Endothelial cell of umbilical vein (primary cell): Measurements from ENCODE around the gene MRPL2. TPM values are rescaled to one million over a fixed set of nuclear protein-coding genes. Genes with fewer than 3 reads are reported as not detected.

Source experiments
- BruUV-seq: library from RNA; stranded (reverse); fragments of 400-500 nt; replicated peaks from 2 replicates; lab custom pipeline; 2021; lab: Mats Ljungman, UMichigan
- CTCF ChIA-PET: fragments of 300-600, 350-600 bp; sonication (Branson Sonifier 250); formaldehyde crosslinking; loops from one replicate; lab custom pipeline; 2021; ENCODE audit warnings: antibody characterized with exemption, inconsistent platforms; lab: Charles Lee
- POLR2A ChIA-PET: fragments of 300-600, 350-600 bp; sonication (Branson Sonifier 250); formaldehyde crosslinking; loops from one replicate; lab custom pipeline; 2021; ENCODE audit warnings: antibody characterized with exemption, inconsistent platforms; lab: Charles Lee
- DNase-seq: peaks from one replicate; pipeline ENCODE4 v3.0.0-alpha.2; 2011; ENCODE audit warnings: low read depth, low spot score
- FAIRE-seq: peaks from 2 replicates; lab custom pipeline; 2011; peaks lifted over from hg19 to GRCh38; lab: Jason Lieb, UNC
- H2AFZ ChIP-seq: 2 replicates; pipeline ENCODE4 v1.6.0; 2012; ENCODE audit warnings: low read depth, low read length, control low read depth, inconsistent platforms
- H3K27ac ChIP-seq: 2 replicates; pipeline ENCODE4 v1.5.1; 2011; ENCODE audit warnings: low read depth, mild to moderate bottlenecking, control low read depth, low read length, moderate library complexity; ENCODE audit not compliant: insufficient read depth
- H3K27me3 ChIP-seq, 2 experiments: 2 replicates each; pipeline versions ENCODE4 v1.6.0 to v1.6.1; 2011; ENCODE audit warnings: low read length in 2 of 2, mixed read lengths in 1 of 2; ENCODE audit not compliant: control insufficient read depth in 2 of 2, insufficient read depth in 2 of 2
- H3K36me3 ChIP-seq, 2 experiments: 2 replicates in 1 of 2; 3 replicates in 1 of 2; pipeline ENCODE4 v1.5.1; 2011; ENCODE audit warnings: low read length in 2 of 2, mild to moderate bottlenecking in 1 of 2, moderate library complexity in 1 of 2; ENCODE audit not compliant: control insufficient read depth in 2 of 2, insufficient read depth in 2 of 2; ENCODE audit errors: extremely low read depth in 1 of 2
- H3K4me1 ChIP-seq: 3 replicates; pipeline ENCODE4 v1.5.1; 2011; ENCODE audit warnings: mild to moderate bottlenecking, low read length; ENCODE audit not compliant: control insufficient read depth, insufficient read depth; ENCODE audit errors: extremely low read depth
- H3K4me2 ChIP-seq: 2 replicates; pipeline ENCODE4 v1.6.1; 2011; ENCODE audit warnings: low read length, control low read depth, mixed read lengths; ENCODE audit not compliant: insufficient read depth
- H3K4me3 ChIP-seq, 3 experiments: fragments of 200-600 bp in 1 of 3; sonication (generic), shearing (Covaris generic) in 1 of 3; replicated peaks in 1 of 3; 2 replicates each; pipeline ENCODE4 v1.5.1; 2011 to 2016; ENCODE audit warnings: control low read depth in 3 of 3, low read length in 3 of 3, mild to moderate bottlenecking in 2 of 3, inconsistent platforms in 1 of 3, low read depth in 1 of 3, moderate library complexity in 1 of 3; ENCODE audit not compliant: insufficient read depth in 1 of 3
- H3K79me2 ChIP-seq: 2 replicates; pipeline ENCODE4 v1.6.0; 2012; ENCODE audit warnings: low read length, inconsistent platforms; ENCODE audit not compliant: control insufficient read depth, insufficient read depth
- H3K9ac ChIP-seq: replicated peaks from 2 replicates; pipeline ENCODE3; 2011; ENCODE audit warnings: low read length, control low read depth; ENCODE audit not compliant: insufficient read depth; ENCODE audit errors: extremely low read depth
- H3K9me1 ChIP-seq: replicated peaks from 3 replicates; pipeline ENCODE4 v1.6.0; 2011; ENCODE audit warnings: mild to moderate bottlenecking, low read length; ENCODE audit not compliant: control insufficient read depth, insufficient read depth; ENCODE audit errors: extremely low read depth
- H3K9me3 ChIP-seq: replicated peaks from 2 replicates; pipeline ENCODE4 v1.5.1; 2012; ENCODE audit warnings: low read length, inconsistent platforms; ENCODE audit not compliant: control insufficient read depth, insufficient read depth
- H4K20me1 ChIP-seq: replicated peaks from 2 replicates; pipeline ENCODE3; 2011; ENCODE audit warnings: mild to moderate bottlenecking, low read length; ENCODE audit not compliant: control insufficient read depth, insufficient read depth; ENCODE audit errors: extremely low read depth
- CTCF ChIP-seq, 2 donors: IDR thresholded peaks; 1 replicate in 1 of 2; 2 replicates in 1 of 2; pipeline ENCODE4 v1.5.1; 2011; ENCODE audit warnings: low read length in 2 of 2, mild to moderate bottlenecking in 2 of 2, moderate library complexity in 2 of 2, control low read depth in 1 of 2, inconsistent platforms in 1 of 2, low read depth in 1 of 2; ENCODE audit not compliant: insufficient read depth in 1 of 2; ENCODE audit errors: extremely low read depth in 1 of 2
- JUN ChIP-seq: IDR thresholded peaks from 2 replicates; pipeline ENCODE4 v1.6.1; 2011; ENCODE audit warnings: borderline replicate concordance, low read depth; ENCODE audit not compliant: insufficient read length, insufficient read depth
- MYC ChIP-seq: IDR thresholded peaks from one replicate; pipeline ENCODE4 v1.6.1; 2011; ENCODE audit warnings: mild to moderate bottlenecking, low read depth, low read length
- POLR2A ChIP-seq: IDR thresholded peaks from 2 replicates; pipeline ENCODE4 v1.6.1; 2012; ENCODE audit warnings: low read depth, mild to moderate bottlenecking, control low read depth, low read length
- dilution Hi-C: fragments of 300-500 bp; cut with MboI; formaldehyde crosslinking; loops from one replicate; pipeline ENCODE4 v1.15.0; 2019; ENCODE audit warnings: low sequenced_read_pairs; ENCODE audit not compliant: extremely low pct_ligation_motif_present
- intact Hi-C: fragments of 100-400 bp; cut with micrococcal nuclease; formaldehyde crosslinking; loops from one replicate; pipeline ENCODE4 v1.10.0; 2022
- polyA plus RNA-seq, 4 experiments: library from polyadenylated mRNA; depleted of rRNA in 3 of 4; stranded (reverse) in 3 of 4; unstranded in 1 of 4; fragments of >200 nt; gene quantifications; 2 replicates each; pipeline versions ENCODE4 v1.2.1 to v1.2.3, GENCODE V29; 2011 to 2012; ENCODE audit warnings: missing spikeins in 1 of 4
- total RNA-seq: library from RNA; stranded (reverse); gene quantifications from 2 replicates; pipeline ENCODE4 v1.2.3, GENCODE V29; 2021

Gene MRPL2
- total and polyA plus RNA-seq, 2 donors (not counting 3 experiments of a cell fraction or from before 2014, with no cell fraction given) = 37.6 to 63.6 TPM

- Histone ChIP-seq H3K9me1 (no peaks in the 10 kb centered on the region), H2AFZ (no peak overlapping the region), H3K4me2 (no peak overlapping the region), H3K9me3 (no peaks in the 10 kb centered on the region), H3K4me3 (no peak overlapping the region), H3K27me3 (no peaks in the 10 kb centered on the region), H3K27ac (no peak overlapping the region), H3K9ac (no peak overlapping the region), H4K20me1 (no peaks in the 10 kb centered on the region), H3K4me1 (peaks cover 7% of the 10 kb centered on the region), H3K79me2 (no peaks in the 10 kb centered on the region), H3K36me3 (no peaks in the 10 kb centered on the region)
- dilution Hi-C loops (no loop called here), intact Hi-C loops (loop anchor here (5.0 kb wide), 1 partner anchor 1083 kb away; no protein-coding TSS in a partner anchor)
- CTCF ChIA-PET = interaction anchor here (1.4 to 2.1 kb wide), 2 partner anchors 53 to 82 kb away, joined by 3 to 6 read pairs; no protein-coding TSS in a partner anchor
- DNase-seq (no peak), FAIRE-seq (no peak)
- no TSS peak for BruUV-seq
- POLR2A ChIA-PET = no interaction called here
- no peak for TF ChIP-seq POLR2A
- TF ChIP-seq MYC = no peak
- no peak for TF ChIP-seq CTCF (IDR thresholded peaks at IDR 0.05; ENCODE audit: extremely low read depth in 1 of 2, insufficient read depth in 1 of 2, low read depth in 1 of 2, low read length in 2 of 2)
Measured at GRCh38 chr6:43089874-43090558, 30.8 kb upstream of the MRPL2 start.

GRCh38 chr6:43089467-43089866, 30.2 kb upstream of the MRPL2 start:
- POLR2A ChIA-PET = no interaction called here
- no peak for DNase-seq
- no peaks in the 10 kb centered on the region for H3K9me3 ChIP-seq
- H2AFZ ChIP-seq = no peak overlapping the region
- no peaks in the 10 kb centered on the region for H3K79me2 ChIP-seq
- no peak overlapping the region for H3K9ac ChIP-seq
- intact Hi-C loops (no loop called here), dilution Hi-C loops (no loop called here)
- no peak overlapping the region for H3K27ac ChIP-seq
- FAIRE-seq = no peak
- peaks cover 7% of the 10 kb centered on the region for H3K4me1 ChIP-seq
- H3K27me3 ChIP-seq = peaks cover 0 to 2% of the 10 kb centered on the region in 2 experiments
- H4K20me1 ChIP-seq = no peaks in the 10 kb centered on the region
- BruUV-seq = no TSS peak
- no peaks in the 10 kb centered on the region for H3K9me1 ChIP-seq
- CTCF ChIA-PET = interaction anchor here (1.4 to 2.1 kb wide), 2 partner anchors 54 to 82 kb away, joined by 3 to 6 read pairs; no protein-coding TSS in a partner anchor
- H3K4me2 ChIP-seq = no peak overlapping the region
- TF ChIP-seq JUN = no peak
- no peak overlapping the region for H3K4me3 ChIP-seq
- H3K36me3 ChIP-seq = no peaks in the 10 kb centered on the region
